Keratinocyte (primary cell): Measurements from ENCODE around the gene CARMIL1. TPM values are rescaled to one million over a fixed set of nuclear protein-coding genes. Genes with fewer than 3 reads are reported as not detected.

Experiments
- DNase-seq: peaks from one replicate; pipeline ENCODE4 v3.0.0-alpha.2; 2011; ENCODE audit warnings: low read depth, missing footprints, low spot score
- FAIRE-seq: peaks from 2 replicates; lab custom pipeline; 2011; peaks lifted over from hg19 to GRCh38; lab: Jason Lieb, UNC
- H2AFZ ChIP-seq: 2 replicates; pipeline ENCODE4 v1.6.0; 2012; ENCODE audit warnings: low read length, control low read depth, inconsistent platforms; ENCODE audit not compliant: control insufficient read depth
- H3K27ac ChIP-seq: 2 replicates; pipeline ENCODE4 v1.5.1; 2011; ENCODE audit warnings: low read length; ENCODE audit not compliant: control insufficient read depth, insufficient read depth
- H3K27me3 ChIP-seq: 3 replicates; pipeline ENCODE4 v1.6.0; 2011; ENCODE audit warnings: low read length; ENCODE audit not compliant: control insufficient read depth, insufficient read depth; ENCODE audit errors: extremely low read depth
- H3K36me3 ChIP-seq, 2 experiments: 2 replicates in 1 of 2; 3 replicates in 1 of 2; pipeline ENCODE4 v1.5.1; 2011; ENCODE audit warnings: low read length in 2 of 2, mild to moderate bottlenecking in 1 of 2; ENCODE audit not compliant: control insufficient read depth in 2 of 2, insufficient read depth in 2 of 2; ENCODE audit errors: extremely low read depth in 1 of 2
- H3K4me1 ChIP-seq: 3 replicates; pipeline ENCODE4 v1.5.1; 2011; ENCODE audit warnings: low read length; ENCODE audit not compliant: control insufficient read depth, insufficient read depth; ENCODE audit errors: extremely low read depth
- H3K4me2 ChIP-seq: 3 replicates; pipeline ENCODE4 v1.6.0; 2011; ENCODE audit warnings: low read depth, low read length; ENCODE audit not compliant: control insufficient read depth, insufficient read depth; ENCODE audit errors: extremely low read depth
- H3K4me3 ChIP-seq, 3 experiments: fragments of 200-600 bp in 1 of 3; sonication (generic) in 1 of 3; 2 replicates in 2 of 3; 3 replicates in 1 of 3; pipeline ENCODE4 v1.5.1; 2011 to 2016; ENCODE audit warnings: low read length in 3 of 3, mild to moderate bottlenecking in 3 of 3, control low read depth in 2 of 3, inconsistent platforms in 1 of 3, low read depth in 1 of 3, mixed read lengths in 1 of 3, mixed run types in 1 of 3, moderate library complexity in 1 of 3; ENCODE audit not compliant: control insufficient read depth in 2 of 3, insufficient read depth in 2 of 3; ENCODE audit errors: extremely low read depth in 1 of 3
- H3K79me2 ChIP-seq: 2 replicates; pipeline ENCODE4 v1.6.0; 2012; ENCODE audit warnings: low read length; ENCODE audit not compliant: control insufficient read depth, insufficient read depth
- H3K9ac ChIP-seq: 3 replicates; pipeline ENCODE4 v1.6.0; 2011; ENCODE audit warnings: low read length; ENCODE audit not compliant: control insufficient read depth, insufficient read depth; ENCODE audit errors: extremely low read depth
- H3K9me1 ChIP-seq: 3 replicates; pipeline ENCODE4 v1.6.0; 2011; ENCODE audit warnings: low read length; ENCODE audit not compliant: control insufficient read depth, insufficient read depth; ENCODE audit errors: extremely low read depth
- H3K9me3 ChIP-seq: 2 replicates; pipeline ENCODE4 v1.5.1; 2012; ENCODE audit warnings: low read depth, low read length; ENCODE audit not compliant: control insufficient read depth
- H4K20me1 ChIP-seq: 3 replicates; pipeline ENCODE4 v1.6.0; 2011; ENCODE audit warnings: low read length; ENCODE audit not compliant: control insufficient read depth, insufficient read depth; ENCODE audit errors: extremely low read depth
- CTCF ChIP-seq, 3 experiments: IDR thresholded peaks in 1 of 3; conservative IDR thresholded peaks in 1 of 3; optimal IDR thresholded peaks in 1 of 3; 2 replicates in 2 of 3; 3 replicates in 1 of 3; pipeline versions ENCODE3 to v1.5.1; 2011; ENCODE audit warnings: low read length in 3 of 3, mild to moderate bottlenecking in 3 of 3, moderate library complexity in 2 of 3, control low read depth in 1 of 3, inconsistent platforms in 1 of 3; ENCODE audit not compliant: insufficient read depth in 2 of 3; ENCODE audit errors: extremely low read depth in 1 of 3
- EZH2 ChIP-seq: IDR thresholded peaks from one replicate; pipeline ENCODE4 v1.6.1; 2012; ENCODE audit warnings: inconsistent platforms, mild to moderate bottlenecking, low read length, moderate library complexity
- dilution Hi-C: fragments of 300-500 bp; cut with MboI; formaldehyde crosslinking; loops from one replicate; pipeline ENCODE4 v1.7.0; 2020; ENCODE audit warnings: low sequenced_read_pairs; ENCODE audit not compliant: extremely low pct_ligation_motif_present
- polyA plus RNA-seq, 5 experiments: library from polyadenylated mRNA; depleted of rRNA in 3 of 5; stranded (reverse) in 3 of 5; stranded (forward) in 1 of 5; unstranded in 1 of 5; fragments of >200 nt; gene quantifications; 1 replicate in 1 of 5; 2 replicates in 3 of 5; 3 replicates in 1 of 5; pipeline versions ENCODE4 v1.2.1 to v1.2.3, GENCODE V29; 2011 to 2012; ENCODE audit warnings: missing spikeins in 2 of 5, low read depth in 1 of 5, low replicate concordance in 1 of 5

Gene CARMIL1
- polyA plus RNA-seq, 1 donor (not counting 4 experiments of a cell fraction or from before 2014, with no cell fraction given), result 18.9 TPM

DNA sequence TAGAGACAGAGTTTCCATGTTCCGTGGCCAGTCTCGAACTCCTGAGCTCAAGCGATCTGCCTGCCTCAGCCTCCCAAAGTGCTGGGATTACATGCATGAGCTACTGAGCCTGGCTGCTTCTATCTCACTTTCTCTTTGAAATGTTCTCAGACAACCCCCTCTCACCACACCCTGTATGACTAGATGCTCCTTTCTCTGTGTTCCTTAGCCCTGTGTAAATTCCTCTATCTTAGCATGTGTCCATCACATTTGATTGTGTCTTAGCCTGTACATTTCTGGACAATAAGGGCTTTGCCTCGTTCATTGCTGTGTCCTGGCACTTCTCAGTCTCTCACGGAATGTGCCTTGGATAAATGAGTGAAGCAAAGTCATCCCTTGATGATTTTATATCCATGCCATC lies 204.8 kb downstream of the CARMIL1 start:
- FAIRE-seq, result no peak
- H2AFZ ChIP-seq, result no peak overlapping the region
- dilution Hi-C loops, result no loop called here
- no peaks in the 10 kb centered on the region for H3K4me1 ChIP-seq
- TF ChIP-seq EZH2, result no peak
- TF ChIP-seq CTCF (optimal IDR thresholded peaks at IDR 0.05 in 1 of 3, IDR thresholded peaks at IDR 0.05 in 1 of 3, conservative IDR thresholded peaks at IDR 0.05 in 1 of 3; ENCODE audit: extremely low read depth in 1 of 3, insufficient read depth in 2 of 3, low read length in 3 of 3), result no peak
- no peak for DNase-seq
- H3K9ac ChIP-seq, result no peak overlapping the region
- H3K9me3 ChIP-seq, result no peaks in the 10 kb centered on the region
- H3K9me1 ChIP-seq, result no peaks in the 10 kb centered on the region
- no peak overlapping the region for H3K4me2 ChIP-seq
- peaks cover 0 to 4% of the 10 kb centered on the region in 2 experiments for H3K36me3 ChIP-seq
- no peaks in the 10 kb centered on the region for H4K20me1 ChIP-seq
- H3K27me3 ChIP-seq, result no peaks in the 10 kb centered on the region
- no peak overlapping the region for H3K27ac ChIP-seq
- no peak overlapping the region for H3K4me3 ChIP-seq
- H3K79me2 ChIP-seq, result no peaks in the 10 kb centered on the region

DNA sequence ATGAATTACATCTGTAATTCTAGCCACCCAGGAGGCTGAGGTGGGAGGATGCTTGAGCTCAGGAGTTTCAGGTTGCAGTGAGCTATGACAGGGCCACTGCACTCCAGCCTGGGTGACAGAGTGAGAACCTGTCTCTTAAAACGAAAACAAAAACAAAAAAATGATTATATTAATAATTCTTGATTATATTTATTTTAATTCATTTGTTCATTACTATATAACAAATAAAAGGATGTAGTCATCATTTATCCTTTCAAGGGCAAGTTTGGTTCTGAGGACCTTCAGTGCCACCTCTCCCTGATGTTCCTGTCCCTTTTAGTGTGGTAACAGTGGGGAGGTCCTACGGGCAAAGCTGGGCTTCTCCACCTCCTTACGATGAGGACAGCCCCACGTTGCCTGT lies 205.7 kb downstream of the CARMIL1 start:
- Histone ChIP-seq H3K9ac (no peak overlapping the region), H3K27me3 (no peaks in the 10 kb centered on the region), H4K20me1 (no peaks in the 10 kb centered on the region), H3K36me3 (peaks cover 0 to 4% of the 10 kb centered on the region in 2 experiments), H3K9me1 (no peaks in the 10 kb centered on the region), H2AFZ (no peak overlapping the region), H3K79me2 (no peaks in the 10 kb centered on the region), H3K4me2 (no peak overlapping the region), H3K4me1 (no peaks in the 10 kb centered on the region), H3K9me3 (no peaks in the 10 kb centered on the region), H3K4me3 (no peak overlapping the region), H3K27ac (no peak overlapping the region)
- dilution Hi-C loops, result no loop called here
- TF ChIP-seq EZH2 (no peak), CTCF (optimal IDR thresholded peaks at IDR 0.05 in 1 of 3, IDR thresholded peaks at IDR 0.05 in 1 of 3, conservative IDR thresholded peaks at IDR 0.05 in 1 of 3; ENCODE audit: extremely low read depth in 1 of 3, insufficient read depth in 2 of 3, low read length in 3 of 3) (no peak)
- no peak for DNase-seq
- no peak for FAIRE-seq
